ENCODE data around the gene YTHDF1.

The YTHDF1 gene

GRCh38 chr20:63154395-63154794, 61.5 kb downstream of the YTHDF1 start:
- no peak for TF ChIP-seq Cebpa-rat (IDR thresholded peaks at IDR 0.05)
- Histone ChIP-seq H4K20me1 (peaks cover 0 to 18% (median 0%) of the 10 kb centered on the region in 11 experiments; a peak in 4 of 22 replicates), H3K4me2 (peak overlapping the region in 10 of 11 experiments; percentile 91 to 100 (median 98); a peak in 20 of 22 replicates), H3K4me1 (peaks cover 73 to 92% (median 83%) of the 10 kb centered on the region in 10 experiments), H3K4me3 (peak overlapping the region in 3 of 10 experiments; percentile 56 to 63 (median 61); a peak in 6 of 20 replicates), H3K36me3 (no peaks in the 10 kb centered on the region), H3K27me3 (peaks cover 0 to 27% (median 0%) of the 10 kb centered on the region in 11 experiments; a peak in 4 of 22 replicates), H3K27ac (peak overlapping the region in 8 of 11 experiments; percentile 88 to 100 (median 97); a peak in 16 of 22 replicates), H3K9ac (peak overlapping the region in 7 of 11 experiments; percentile 81 to 97 (median 94); a peak in 13 of 22 replicates), H3K9me3 (replicated peaks in 1 of 11) (peaks cover 0 to 6% (median 0%) of the 10 kb centered on the region in 11 experiments; a peak in 2 of 22 replicates)

GRCh38 chr20:63153254-63154221, 62.4 kb downstream of the YTHDF1 start:
- Histone ChIP-seq H4K20me1 (peaks cover 0 to 18% (median 0%) of the 10 kb centered on the region in 11 experiments; a peak in 4 of 22 replicates), H3K9ac (peak overlapping the region; percentile 25 to 97 (median 86); a peak in 19 of 22 replicates), H3K4me3 (peak overlapping the region in 8 of 10 experiments; percentile 53 to 65 (median 58); a peak in 13 of 20 replicates), H3K4me1 (peaks cover 82 to 92% (median 90%) of the 10 kb centered on the region in 10 experiments), H3K9me3 (replicated peaks in 1 of 11) (peaks cover 0 to 6% (median 2%) of the 10 kb centered on the region in 11 experiments; a peak in 18 of 22 replicates), H3K27ac (peak overlapping the region in 10 of 11 experiments; percentile 48 to 100 (median 96); a peak in 18 of 22 replicates), H3K36me3 (no peaks in the 10 kb centered on the region), H3K4me2 (peak overlapping the region; percentile 88 to 100 (median 98)), H3K27me3 (peaks cover 0 to 27% (median 0%) of the 10 kb centered on the region in 11 experiments; a peak in 4 of 22 replicates)
- peak in 3 of 11 experiments; percentile 38 to 61 (median 47); a peak in 4 of 22 replicates for TF ChIP-seq Cebpa-rat (IDR thresholded peaks at IDR 0.05)

- Histone ChIP-seq H3K9me3 (replicated peaks in 1 of 11) (peaks cover 9 to 14% (median 12%) of the 10 kb centered on the region in 11 experiments), H3K4me1 (peaks cover 82 to 94% (median 91%) of the 10 kb centered on the region in 10 experiments), H3K36me3 (peaks cover 0 to 1% (median 0%) of the 10 kb centered on the region in 11 experiments; a peak in 1 of 22 replicates), H3K27me3 (peaks cover 0 to 27% (median 0%) of the 10 kb centered on the region in 11 experiments; a peak in 4 of 22 replicates), H4K20me1 (peaks cover 0 to 18% (median 0%) of the 10 kb centered on the region in 11 experiments; a peak in 4 of 22 replicates), H3K4me3 (peak overlapping the region; percentile 26 to 65 (median 57); a peak in 18 of 20 replicates), H3K9ac (peak overlapping the region; percentile 25 to 97 (median 86); a peak in 20 of 22 replicates), H3K4me2 (peak overlapping the region; percentile 88 to 100 (median 98)), H3K27ac (peak overlapping the region in 10 of 11 experiments; percentile 48 to 100 (median 96); a peak in 21 of 22 replicates)
- TF ChIP-seq Cebpa-rat (IDR thresholded peaks at IDR 0.05): no peak
Observed at GRCh38 chr20:63152322-63153253, 63.3 kb downstream of the YTHDF1 start.

- H3K27ac ChIP-seq: peak overlapping the region; percentile 48 to 100 (median 95); a peak in 21 of 22 replicates
- H3K27me3 ChIP-seq: peaks cover 0 to 22% (median 0%) of the 10 kb centered on the region in 11 experiments; a peak in 1 of 22 replicates
- peaks cover 77 to 87% (median 84%) of the 10 kb centered on the region in 10 experiments for H3K4me1 ChIP-seq
- peak overlapping the region; percentile 26 to 65 (median 57); a peak in 19 of 20 replicates for H3K4me3 ChIP-seq
- H3K9me3 ChIP-seq (replicated peaks in 1 of 11): peaks cover 14 to 22% (median 20%) of the 10 kb centered on the region in 11 experiments
- H3K36me3 ChIP-seq: peaks cover 0 to 5% (median 0%) of the 10 kb centered on the region in 11 experiments; a peak in 1 of 22 replicates
- TF ChIP-seq Cebpa-rat (IDR thresholded peaks at IDR 0.05): peak in 6 of 11 experiments; percentile 61 to 100 (median 91); a peak in 10 of 22 replicates
- H3K9ac ChIP-seq: peak overlapping the region; percentile 67 to 97 (median 86)
- H4K20me1 ChIP-seq: peaks cover 0 to 18% (median 0%) of the 10 kb centered on the region in 11 experiments; a peak in 4 of 22 replicates
- H3K4me2 ChIP-seq: peak overlapping the region; percentile 88 to 100 (median 98)
Observed at GRCh38 chr20:63151554-63152321, 64.2 kb downstream of the YTHDF1 start.

- Histone ChIP-seq H4K20me1 (peaks cover 0 to 12% (median 0%) of the 10 kb centered on the region in 11 experiments; a peak in 4 of 22 replicates), H3K36me3 (peaks cover 0 to 5% (median 0%) of the 10 kb centered on the region in 11 experiments; a peak in 1 of 22 replicates), H3K9ac (peak overlapping the region; percentile 67 to 97 (median 86)), H3K27ac (peak overlapping the region; percentile 48 to 100 (median 95); a peak in 21 of 22 replicates), H3K4me2 (peak overlapping the region; percentile 88 to 100 (median 98)), H3K4me1 (peaks cover 70 to 79% (median 77%) of the 10 kb centered on the region in 10 experiments), H3K4me3 (peak overlapping the region; percentile 26 to 65 (median 57); a peak in 18 of 20 replicates), H3K27me3 (0 out of 22 replicates have a peak, but pooled peaks cover 0 to 16% (median 0%) of the 10 kb centered on the region in 11 experiments), H3K9me3 (replicated peaks in 1 of 11) (peaks cover 14 to 28% (median 23%) of the 10 kb centered on the region in 11 experiments)
- no peak for TF ChIP-seq Cebpa-rat (IDR thresholded peaks at IDR 0.05)
Observed at GRCh38 chr20:63150911-63151531, 64.9 kb downstream of the YTHDF1 start.

GRCh38 chr20:63150391-63150898, 65.5 kb downstream of the YTHDF1 start:
- Histone ChIP-seq H3K4me3 (peak overlapping the region in 9 of 10 experiments; percentile 37 to 65 (median 57); a peak in 17 of 20 replicates), H3K27ac (peak overlapping the region; percentile 25 to 100 (median 95); a peak in 21 of 22 replicates), H3K9ac (peak overlapping the region; percentile 67 to 97 (median 86); a peak in 20 of 22 replicates), H3K4me2 (peak overlapping the region; percentile 88 to 100 (median 98)), H3K9me3 (replicated peaks in 1 of 11) (peaks cover 14 to 29% (median 23%) of the 10 kb centered on the region in 11 experiments), H3K36me3 (peaks cover 0 to 5% (median 0%) of the 10 kb centered on the region in 11 experiments; a peak in 1 of 22 replicates), H4K20me1 (peaks cover 0 to 6% (median 0%) of the 10 kb centered on the region in 11 experiments; a peak in 3 of 22 replicates), H3K4me1 (peaks cover 65 to 74% (median 72%) of the 10 kb centered on the region in 10 experiments), H3K27me3 (0 out of 22 replicates have a peak, but pooled peaks cover 0 to 16% (median 0%) of the 10 kb centered on the region in 11 experiments)
- no peak for TF ChIP-seq Cebpa-rat (IDR thresholded peaks at IDR 0.05)

Measured in BLaER1 treated with 17β-estradiol and CSF1 and Interleukin-3, amounts not matched to agents 10 nM and 100 nM (cell line).